BJ (cell line): Measurements from ENCODE around the gene PLA1A. TPM values are rescaled to one million over a fixed set of nuclear protein-coding genes. Genes with fewer than 3 reads are reported as not detected.

Experiments used
- CTCF ChIA-PET: fragments of 350-600 bp; formaldehyde crosslinking; extraction: SDS; loops from one replicate; lab custom pipeline; 2021; ENCODE audit warnings: antibody characterized with exemption, inconsistent platforms; lab: Yijun Ruan, JAX
- POLR2A ChIA-PET: fragments of 300-600 bp; sonication (Branson Sonifier 250); formaldehyde crosslinking; extraction: SDS; loops from one replicate; lab custom pipeline; 2021; ENCODE audit warnings: antibody characterized with exemption; lab: Charles Lee
- DNase-seq: peaks from one replicate; pipeline ENCODE4 v3.0.0-alpha.2; 2011; ENCODE audit warnings: low read depth
- H3K27me3 ChIP-seq: 2 replicates; pipeline ENCODE4 v1.6.0; 2011; ENCODE audit warnings: low read length; ENCODE audit not compliant: control insufficient read depth, insufficient read depth
- H3K36me3 ChIP-seq: 2 replicates; pipeline ENCODE4 v1.5.1; 2011; ENCODE audit warnings: low read length; ENCODE audit not compliant: control insufficient read depth, insufficient read depth
- H3K4me3 ChIP-seq: 2 replicates; pipeline ENCODE4 v1.5.1; 2011; ENCODE audit warnings: low read depth, mild to moderate bottlenecking, control low read depth, low read length
- polyA plus RNA-seq: library from polyadenylated mRNA; depleted of rRNA; stranded (reverse); fragments of >200 nt; gene quantifications from 2 replicates; pipeline ENCODE4 v1.2.3, GENCODE V29; 2011
- TF ChIP-seq, protein P1 (sequence below): IDR thresholded peaks from 2 replicates; pipeline ENCODE4 v1.5.1; 2011; ENCODE audit warnings: low read depth, mild to moderate bottlenecking, control low read depth, inconsistent platforms, low read length, moderate library complexity; ENCODE audit not compliant: insufficient read depth

PLA1A gene
- polyA plus RNA-seq, 1 experiment, result not detected

DNA sequence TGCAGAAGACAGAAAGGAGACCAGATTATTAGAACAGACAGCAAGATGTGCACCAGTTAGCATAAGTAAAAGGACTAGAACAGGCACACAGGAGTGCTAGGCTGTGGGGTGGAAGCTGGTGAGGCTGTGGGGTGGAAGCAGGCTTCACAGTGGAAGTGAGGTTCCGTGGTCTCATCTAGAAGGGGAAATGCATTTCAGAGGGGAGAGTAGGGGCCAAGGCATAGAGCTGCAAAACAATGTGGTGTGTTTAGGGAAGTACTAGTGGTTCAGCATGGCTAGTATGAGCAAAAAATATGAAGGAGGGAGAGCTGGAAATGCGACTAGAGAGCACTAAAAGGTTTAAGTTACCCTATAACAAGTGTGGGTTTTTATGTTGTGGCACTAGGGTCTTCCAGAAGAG lies 56.2 kb downstream of the PLA1A start:
- TF ChIP-seq, protein P1, sequence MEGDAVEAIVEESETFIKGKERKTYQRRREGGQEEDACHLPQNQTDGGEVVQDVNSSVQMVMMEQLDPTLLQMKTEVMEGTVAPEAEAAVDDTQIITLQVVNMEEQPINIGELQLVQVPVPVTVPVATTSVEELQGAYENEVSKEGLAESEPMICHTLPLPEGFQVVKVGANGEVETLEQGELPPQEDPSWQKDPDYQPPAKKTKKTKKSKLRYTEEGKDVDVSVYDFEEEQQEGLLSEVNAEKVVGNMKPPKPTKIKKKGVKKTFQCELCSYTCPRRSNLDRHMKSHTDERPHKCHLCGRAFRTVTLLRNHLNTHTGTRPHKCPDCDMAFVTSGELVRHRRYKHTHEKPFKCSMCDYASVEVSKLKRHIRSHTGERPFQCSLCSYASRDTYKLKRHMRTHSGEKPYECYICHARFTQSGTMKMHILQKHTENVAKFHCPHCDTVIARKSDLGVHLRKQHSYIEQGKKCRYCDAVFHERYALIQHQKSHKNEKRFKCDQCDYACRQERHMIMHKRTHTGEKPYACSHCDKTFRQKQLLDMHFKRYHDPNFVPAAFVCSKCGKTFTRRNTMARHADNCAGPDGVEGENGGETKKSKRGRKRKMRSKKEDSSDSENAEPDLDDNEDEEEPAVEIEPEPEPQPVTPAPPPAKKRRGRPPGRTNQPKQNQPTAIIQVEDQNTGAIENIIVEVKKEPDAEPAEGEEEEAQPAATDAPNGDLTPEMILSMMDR, result no peak
- CTCF ChIA-PET, result interaction anchor here (1.1 kb wide), 1 partner anchor 9 kb away, joined by 5 read pairs; no protein-coding TSS in a partner anchor
- Histone ChIP-seq H3K36me3 (no peaks in the 10 kb centered on the region), H3K27me3 (no peaks in the 10 kb centered on the region), H3K4me3 (no peak overlapping the region)
- no peak for DNase-seq
- POLR2A ChIA-PET, result no interaction called here

DNA sequence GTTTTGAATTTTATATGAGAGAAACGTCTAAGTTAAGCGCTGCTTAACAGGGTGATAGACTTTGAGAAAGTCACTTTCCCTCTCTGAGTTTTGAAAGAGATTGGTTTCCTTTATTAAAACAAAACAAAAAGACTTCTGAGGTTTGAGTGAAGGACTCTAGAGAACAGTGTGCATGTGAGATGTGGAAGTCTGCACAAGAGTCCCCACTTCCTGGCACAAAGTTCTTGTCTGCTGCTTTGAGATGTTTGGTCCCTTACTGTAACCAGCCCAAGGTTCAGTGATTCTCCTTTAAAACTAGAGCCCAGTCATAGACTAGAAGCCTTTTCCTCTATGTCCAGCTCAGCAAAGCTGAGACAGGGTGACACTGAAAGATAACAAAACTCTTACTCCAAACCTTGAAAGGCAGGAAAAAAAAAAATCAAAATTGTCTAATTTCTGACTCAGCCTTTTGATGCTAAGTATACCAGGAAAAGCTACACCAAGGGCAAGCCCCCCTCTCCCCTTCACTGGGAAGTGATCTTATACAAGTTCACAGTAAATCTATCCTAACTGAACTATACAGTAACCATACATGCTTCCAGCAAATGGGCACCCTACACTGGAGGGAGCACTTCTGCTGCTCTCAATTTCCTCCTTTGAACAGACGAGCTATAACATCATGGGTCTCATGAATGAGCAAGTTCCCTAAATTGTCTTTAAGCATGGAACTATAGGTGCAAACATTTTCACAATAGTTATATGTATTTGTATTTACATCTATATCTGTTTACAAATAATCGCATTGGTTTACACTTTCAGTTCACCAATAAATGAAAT lies 60.4 kb downstream of the PLA1A start:
- POLR2A ChIA-PET, result no interaction called here
- no peaks in the 10 kb centered on the region for H3K36me3 ChIP-seq
- TF ChIP-seq, protein P1, result no peak
- H3K27me3 ChIP-seq, result no peaks in the 10 kb centered on the region
- no peak overlapping the region for H3K4me3 ChIP-seq
- DNase-seq, result no peak
- CTCF ChIA-PET, result interaction anchor here (0.9 kb wide), 1 partner anchor 12 kb away, joined by 3 read pairs; no protein-coding TSS in a partner anchor

DNA sequence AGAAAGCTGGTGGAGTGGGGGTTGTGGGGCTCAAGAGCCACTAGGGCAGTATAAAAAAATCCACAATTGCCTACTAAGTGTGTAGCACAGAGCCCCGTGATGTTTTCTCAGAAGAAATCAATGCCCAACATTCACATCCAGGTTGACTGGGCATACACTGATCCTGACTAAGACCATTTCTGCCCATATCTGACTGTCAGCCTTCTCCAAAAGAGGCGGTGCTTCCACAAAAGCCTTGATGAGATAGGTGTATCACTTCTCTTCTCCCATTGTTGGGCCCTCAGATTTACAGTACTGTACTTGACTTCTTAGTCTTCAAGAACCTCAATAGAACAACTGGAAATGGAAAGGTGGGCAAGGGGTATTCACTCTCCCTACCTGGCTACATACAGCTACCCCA lies 61.3 kb downstream of the PLA1A start:
- no peak for DNase-seq
- no peaks in the 10 kb centered on the region for H3K27me3 ChIP-seq
- POLR2A ChIA-PET, result no interaction called here
- no peak overlapping the region for H3K4me3 ChIP-seq
- CTCF ChIA-PET, result interaction anchor here (0.9 kb wide), 1 partner anchor 13 kb away, joined by 3 read pairs; no protein-coding TSS in a partner anchor
- H3K36me3 ChIP-seq, result no peaks in the 10 kb centered on the region
- TF ChIP-seq, protein P1, result no peak

DNA sequence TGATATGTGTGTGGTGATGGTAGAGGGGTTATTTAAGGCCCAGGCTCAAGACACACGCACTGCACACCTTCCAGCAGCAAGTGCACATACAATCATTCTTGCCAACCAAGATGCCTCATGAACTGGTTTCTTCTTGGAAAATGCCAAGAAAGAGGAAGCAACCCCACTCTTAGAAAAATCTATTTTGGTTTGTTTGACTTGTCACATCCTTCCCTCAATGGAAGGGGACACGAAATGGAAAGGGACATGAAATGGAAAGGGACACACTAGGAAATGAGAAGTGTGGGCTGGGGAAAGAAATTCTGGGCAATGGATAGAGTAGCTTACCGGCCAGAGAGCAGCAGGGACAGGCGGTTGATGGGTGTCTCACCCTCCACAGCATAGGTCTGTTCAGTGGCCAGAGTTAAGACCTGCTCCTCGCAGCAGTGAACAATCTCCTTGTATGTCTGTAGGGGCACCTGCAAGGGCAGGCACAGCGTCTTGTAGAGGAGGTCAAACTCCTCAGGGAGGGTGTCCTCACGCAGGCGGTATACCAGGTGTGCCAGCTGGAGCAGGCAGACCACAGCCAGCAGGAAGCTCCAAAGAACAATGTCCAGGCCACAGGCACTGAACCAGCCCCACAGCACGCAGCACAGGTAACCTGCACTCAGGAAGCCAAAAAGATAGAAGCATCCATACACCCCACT lies 62.1 kb downstream of the PLA1A start:
- CTCF ChIA-PET, result no interaction called here
- TF ChIP-seq, protein P1, result no peak
- no peaks in the 10 kb centered on the region for H3K36me3 ChIP-seq
- POLR2A ChIA-PET, result interaction anchor here (0.6 kb wide), 1 partner anchor 9 kb away, joined by 3 read pairs; no protein-coding TSS in a partner anchor
- no peak for DNase-seq
- no peak overlapping the region for H3K4me3 ChIP-seq
- H3K27me3 ChIP-seq, result no peaks in the 10 kb centered on the region
